GM12878 (cell line): ENCODE results near the gene CD70. TPM values are rescaled to one million over a fixed set of nuclear protein-coding genes. Genes with fewer than 3 reads are reported as not detected.

ENCODE experiments used
- BACH1 ChIP-seq: fragments of 450-650 bp; IDR thresholded peaks from 2 replicates; pipeline ENCODE4 v1.6.1; 2017; ENCODE audit warnings: mild to moderate bottlenecking, borderline replicate concordance
- BHLHE40 ChIP-seq, 2 experiments: fragments of 450-650 bp in 1 of 2; IDR thresholded peaks; 2 replicates each; pipeline ENCODE4 v1.6.1; 2011 to 2017; ENCODE audit warnings: low read depth in 2 of 2, borderline replicate concordance in 1 of 2, improper control_type of control experiment in 1 of 2, low read length in 1 of 2, mild to moderate bottlenecking in 1 of 2
- BMI1 ChIP-seq: fragments of 450-650 bp; IDR thresholded peaks from 2 replicates; pipeline ENCODE4 v1.6.1; 2016; ENCODE audit warnings: mild to moderate bottlenecking, moderate library complexity, borderline replicate concordance
- CBX5 ChIP-seq: sonication (generic); IDR thresholded peaks from 2 replicates; pipeline ENCODE4 v1.6.1; 2016; ENCODE audit warnings: low read depth, moderate library complexity, mild to moderate bottlenecking, inconsistent platforms
- CREM ChIP-seq: IDR thresholded peaks from 2 replicates; pipeline ENCODE4 v1.6.1; 2014; ENCODE audit warnings: antibody characterized with exemption, low read depth
- DPF2 ChIP-seq: fragments of 450-650 bp; IDR thresholded peaks from 2 replicates; pipeline ENCODE4 v1.6.1; 2017; ENCODE audit warnings: mild to moderate bottlenecking
- E2F8 ChIP-seq: fragments of 450-650 bp; IDR thresholded peaks from 2 replicates; pipeline ENCODE4 v1.6.1; 2018; ENCODE audit warnings: mild to moderate bottlenecking, low read depth, moderate library complexity; ENCODE audit not compliant: partially characterized antibody
- EGR1 ChIP-seq, 2 experiments: IDR thresholded peaks; 1 replicate in 1 of 2; 2 replicates in 1 of 2; pipeline ENCODE4 v1.6.1; 2011 to 2012; ENCODE audit warnings: low read depth in 2 of 2, low read length in 2 of 2, borderline replicate concordance in 1 of 2, mild to moderate bottlenecking in 1 of 2, moderate library complexity in 1 of 2
- EZH2 ChIP-seq: IDR thresholded peaks from 2 replicates; pipeline ENCODE4 v1.6.1; 2012; ENCODE audit warnings: low read depth, mild to moderate bottlenecking, control low read depth, inconsistent platforms, low read length, borderline replicate concordance; ENCODE audit not compliant: control insufficient read depth
- HDGF ChIP-seq: fragments of 450-650 bp; IDR thresholded peaks from 2 replicates; pipeline ENCODE4 v1.6.1; 2016; ENCODE audit warnings: antibody characterized with exemption
- JUNB ChIP-seq: IDR thresholded peaks from 2 replicates; pipeline ENCODE4 v1.6.1; 2016; ENCODE audit warnings: antibody characterized with exemption, mild to moderate bottlenecking
- MEF2A ChIP-seq: IDR thresholded peaks from 2 replicates; pipeline ENCODE4 v1.6.1; 2011; ENCODE audit warnings: low read depth, mild to moderate bottlenecking, low read length, moderate library complexity; ENCODE audit not compliant: insufficient read depth
- NFYA ChIP-seq: IDR thresholded peaks from 2 replicates; pipeline ENCODE4 v1.6.1; 2011; ENCODE audit warnings: low read depth, mild to moderate bottlenecking, low read length, improper control_type of control experiment, borderline replicate concordance
- NRF1 ChIP-seq: conservative IDR thresholded peaks from 2 replicates; pipeline ENCODE4 v1.6.1; 2011; ENCODE audit warnings: mild to moderate bottlenecking, low read depth, low read length, improper control_type of control experiment
- PBX3 ChIP-seq: IDR thresholded peaks from 2 replicates; pipeline ENCODE4 v1.6.1; 2011; ENCODE audit warnings: mild to moderate bottlenecking, low read depth, low read length, moderate library complexity; ENCODE audit not compliant: insufficient replicate concordance
- PML ChIP-seq: IDR thresholded peaks from 2 replicates; pipeline ENCODE4 v1.6.1; 2012; ENCODE audit warnings: low read length, inconsistent platforms
- POLR2AphosphoS2 ChIP-seq: IDR thresholded peaks from 2 replicates; pipeline ENCODE4 v1.6.1; 2011; ENCODE audit warnings: low read depth, mild to moderate bottlenecking, low read length, improper control_type of control experiment, moderate library complexity
- RAD51 ChIP-seq: fragments of 450-650 bp; IDR thresholded peaks from 2 replicates; pipeline ENCODE4 v1.6.1; 2016; ENCODE audit warnings: moderate library complexity, mild to moderate bottlenecking, inconsistent platforms
- SIX5 ChIP-seq: IDR thresholded peaks from 2 replicates; pipeline ENCODE4 v1.6.1; 2011; ENCODE audit warnings: mild to moderate bottlenecking, low read depth, low read length, moderate library complexity; ENCODE audit not compliant: severe bottlenecking
- ZNF274 ChIP-seq: IDR thresholded peaks from one replicate; pipeline ENCODE4 v1.8.0; 2011; ENCODE audit not compliant: insufficient read length, insufficient read depth
- ZSCAN29 ChIP-seq: fragments of 450-650 bp; IDR thresholded peaks from 2 replicates; pipeline ENCODE4 v1.6.1; 2017; ENCODE audit warnings: mild to moderate bottlenecking, moderate library complexity
- ZZZ3 ChIP-seq: IDR thresholded peaks from 2 replicates; pipeline ENCODE4 v1.6.1; 2011; ENCODE audit warnings: low read depth; ENCODE audit not compliant: control insufficient read depth, insufficient read length
- polyA plus RNA-seq, 11 experiments: library from polyadenylated mRNA; depleted of rRNA in 4 of 11; unstranded in 6 of 11; stranded (reverse) in 5 of 11; fragments of >200 nt; fragmentation: Nextera tagmentation in 4 of 11; fragmentation: Illumina TruSeq in 1 of 11; extraction: Ambion mirVana in 4 of 11; extraction: Trizol in 1 of 11; gene quantifications; 1 replicate in 1 of 11; 2 replicates in 10 of 11; pipeline versions ENCODE4 v1.2.1 to v1.2.3, GENCODE V29; 2011 to 2016; ENCODE audit warnings: inconsistent platforms in 2 of 11, missing spikeins in 2 of 11, low read depth in 1 of 11
- total RNA-seq, 4 experiments: library from RNA; depleted of rRNA in 3 of 4; stranded (reverse); fragments of >200 nt in 3 of 4; fragmentation: Illumina TruSeq in 1 of 4; extraction: Trizol in 1 of 4; gene quantifications; 2 replicates each; pipeline versions ENCODE4 v1.2.1 to v1.2.3, GENCODE V29; 2013 to 2021
- TF ChIP-seq, protein P1 (sequence below): fragments of 450-650 bp; IDR thresholded peaks from 2 replicates; pipeline ENCODE4 v1.6.1; 2016; ENCODE audit warnings: mild to moderate bottlenecking
- TF ChIP-seq, protein P2 (sequence below): IDR thresholded peaks from 2 replicates; pipeline ENCODE4 v1.6.1; 2011; ENCODE audit warnings: low read depth, mild to moderate bottlenecking, low read length, moderate library complexity, borderline replicate concordance; ENCODE audit errors: extremely low read depth
- TF ChIP-seq, protein P3 (sequence below): IDR thresholded peaks from 2 replicates; pipeline ENCODE4 v1.6.1; 2012; ENCODE audit warnings: low read length, inconsistent platforms

The CD70 gene
- total and polyA plus RNA-seq, 10 of the 15 experiments (the other 5 are each of a cell fraction or from before 2014, with no cell fraction given), result 16.4 to 441 (median 265) TPM

GRCh38 chr19:6613711-6614110, 22.8 kb upstream of the CD70 start (continued):
- TF ChIP-seq PML, result peak; percentile 49; the same call in 1 of the 2 replicates
- no peak for TF ChIP-seq E2F8
- TF ChIP-seq RAD51, result no peak
- no peak for TF ChIP-seq NFYA
- TF ChIP-seq ZNF274, result no peak
- TF ChIP-seq JUNB, result peak; percentile 98
- TF ChIP-seq, protein P1, sequence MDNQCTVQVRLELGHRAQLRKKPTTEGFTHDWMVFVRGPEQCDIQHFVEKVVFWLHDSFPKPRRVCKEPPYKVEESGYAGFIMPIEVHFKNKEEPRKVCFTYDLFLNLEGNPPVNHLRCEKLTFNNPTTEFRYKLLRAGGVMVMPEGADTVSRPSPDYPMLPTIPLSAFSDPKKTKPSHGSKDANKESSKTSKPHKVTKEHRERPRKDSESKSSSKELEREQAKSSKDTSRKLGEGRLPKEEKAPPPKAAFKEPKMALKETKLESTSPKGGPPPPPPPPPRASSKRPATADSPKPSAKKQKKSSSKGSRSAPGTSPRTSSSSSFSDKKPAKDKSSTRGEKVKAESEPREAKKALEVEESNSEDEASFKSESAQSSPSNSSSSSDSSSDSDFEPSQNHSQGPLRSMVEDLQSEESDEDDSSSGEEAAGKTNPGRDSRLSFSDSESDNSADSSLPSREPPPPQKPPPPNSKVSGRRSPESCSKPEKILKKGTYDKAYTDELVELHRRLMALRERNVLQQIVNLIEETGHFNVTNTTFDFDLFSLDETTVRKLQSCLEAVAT, result 0 out of 2 replicates have a peak, but pooled peaks have one; percentile 25
- no peak for TF ChIP-seq HDGF
- TF ChIP-seq CREM, result peak; percentile 76; the same call in 1 of the 2 replicates
- TF ChIP-seq ZZZ3, result no peak
- no peak; a peak in 1 of 3 replicates for TF ChIP-seq EGR1 (IDR thresholded peaks at IDR 0.05; ENCODE audit: borderline replicate concordance in 1 of 2, low read depth in 2 of 2, low read length in 2 of 2)
- no peak for TF ChIP-seq EZH2
- no peak for TF ChIP-seq NRF1
- no peak for TF ChIP-seq POLR2AphosphoS2
- peak; percentile 54; the same call in 1 of the 2 replicates for TF ChIP-seq DPF2
- TF ChIP-seq, protein P2, sequence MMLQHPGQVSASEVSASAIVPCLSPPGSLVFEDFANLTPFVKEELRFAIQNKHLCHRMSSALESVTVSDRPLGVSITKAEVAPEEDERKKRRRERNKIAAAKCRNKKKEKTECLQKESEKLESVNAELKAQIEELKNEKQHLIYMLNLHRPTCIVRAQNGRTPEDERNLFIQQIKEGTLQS, result no peak
- TF ChIP-seq SIX5, result no peak
- no peak for TF ChIP-seq ZSCAN29
- TF ChIP-seq, protein P3, sequence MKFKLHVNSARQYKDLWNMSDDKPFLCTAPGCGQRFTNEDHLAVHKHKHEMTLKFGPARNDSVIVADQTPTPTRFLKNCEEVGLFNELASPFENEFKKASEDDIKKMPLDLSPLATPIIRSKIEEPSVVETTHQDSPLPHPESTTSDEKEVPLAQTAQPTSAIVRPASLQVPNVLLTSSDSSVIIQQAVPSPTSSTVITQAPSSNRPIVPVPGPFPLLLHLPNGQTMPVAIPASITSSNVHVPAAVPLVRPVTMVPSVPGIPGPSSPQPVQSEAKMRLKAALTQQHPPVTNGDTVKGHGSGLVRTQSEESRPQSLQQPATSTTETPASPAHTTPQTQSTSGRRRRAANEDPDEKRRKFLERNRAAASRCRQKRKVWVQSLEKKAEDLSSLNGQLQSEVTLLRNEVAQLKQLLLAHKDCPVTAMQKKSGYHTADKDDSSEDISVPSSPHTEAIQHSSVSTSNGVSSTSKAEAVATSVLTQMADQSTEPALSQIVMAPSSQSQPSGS, result peak; percentile 93
- peak; percentile 70; the same call in 1 of the 2 replicates for TF ChIP-seq MEF2A
- no peak for TF ChIP-seq BACH1
- peak; percentile 20; the same call in 1 of the 2 replicates for TF ChIP-seq BMI1
- peak; percentile 93 to 96 for TF ChIP-seq BHLHE40 (IDR thresholded peaks at IDR 0.05; ENCODE audit: borderline replicate concordance in 1 of 2, low read depth in 2 of 2, low read length in 1 of 2)
- no peak for TF ChIP-seq CBX5
- no peak for TF ChIP-seq PBX3
